NCI-H748 treated with DMSO at 0.1 percent for 48 hours (cell line): ENCODE results near the gene MAB21L2.

Source experiments
- DNase-seq: peaks from one replicate; lab custom pipeline; 2025; lab: John Stamatoyannopoulos, UW

The MAB21L2 gene

GRCh38 chr4:150609131-150609530, 27.2 kb downstream of the MAB21L2 start:
- no peak for DNase-seq

DNA sequence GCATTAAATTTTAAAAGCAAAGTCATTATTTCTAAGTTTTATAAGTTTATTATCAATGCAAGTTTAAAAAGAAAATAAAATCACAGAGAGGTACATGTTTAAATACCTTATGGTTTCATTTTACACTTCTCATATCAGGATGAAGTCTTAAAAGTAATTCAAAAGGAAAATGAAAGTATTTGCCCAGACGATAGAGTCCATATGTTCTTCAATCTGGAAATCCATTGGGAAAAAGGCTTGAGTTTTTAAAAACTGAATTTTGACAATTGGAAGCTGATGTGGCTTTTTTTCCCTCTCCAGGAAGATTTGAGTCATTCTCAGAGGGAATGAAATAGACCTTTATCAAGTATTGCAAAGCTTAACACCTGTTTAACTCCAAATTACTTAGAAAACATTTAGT, 37.1 kb downstream of the MAB21L2 start:
- DNase-seq, result no peak

- DNase-seq, result no peak
Observed at GRCh38 chr4:150624055-150624454, 42.1 kb downstream of the MAB21L2 start.

DNA sequence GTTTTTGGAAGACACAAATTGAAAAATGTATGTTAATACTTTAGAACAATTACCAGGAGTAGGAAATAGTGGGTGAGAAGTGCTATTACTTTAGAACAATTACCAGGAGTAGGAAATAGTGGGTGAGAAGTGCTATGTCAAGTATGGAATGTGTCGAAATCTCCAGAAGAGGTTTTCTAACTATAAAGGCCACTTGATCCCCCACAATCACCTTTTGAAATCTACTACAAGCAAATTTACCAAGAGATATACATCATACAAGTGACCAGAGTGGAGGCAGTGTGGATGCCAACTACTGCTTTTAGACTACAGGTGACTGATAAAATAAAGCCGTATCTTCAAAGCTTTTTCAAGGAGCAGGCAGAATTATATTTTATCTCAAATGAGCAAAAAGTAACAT, 43.1 kb downstream of the MAB21L2 start:
- no peak for DNase-seq

GRCh38 chr4:150628073-150628472, 46.1 kb downstream of the MAB21L2 start:
- no peak for DNase-seq

DNA sequence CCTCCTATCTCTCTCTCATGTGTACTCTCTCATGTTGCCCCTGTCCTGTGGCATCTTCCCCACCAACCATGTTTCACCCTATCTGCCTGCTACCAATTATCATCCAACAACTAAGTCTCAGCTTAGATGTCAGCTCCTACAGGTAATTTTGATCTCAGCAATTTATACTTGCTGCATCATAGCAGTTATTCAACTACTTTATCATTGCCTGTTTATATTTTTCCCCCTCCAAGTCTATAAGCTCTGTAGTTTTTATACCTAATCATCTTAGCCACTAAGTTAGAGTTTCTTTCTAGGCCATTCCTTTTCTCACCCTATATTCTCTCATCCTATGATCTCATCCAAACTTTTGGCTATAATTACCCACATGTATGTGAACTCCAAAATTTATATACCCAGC, 50.7 kb downstream of the MAB21L2 start:
- DNase-seq, result no peak
